Endothelial cell of umbilical vein (primary cell): Measurements from ENCODE around the gene C20orf144.
"Not testable (repeated sequence)": the region's sequence is repeated elsewhere in the genome, so short reads cannot be mapped to it uniquely, and the experiment has no call there.

ENCODE experiments used
- POLR2A ChIP-seq: IDR thresholded peaks from 2 replicates; pipeline ENCODE4 v1.6.1; 2012; ENCODE audit warnings: low read depth, mild to moderate bottlenecking, control low read depth, low read length
- TF ChIP-seq, protein P1 (sequence below), 2 donors: IDR thresholded peaks; 1 replicate in 1 of 2; 2 replicates in 1 of 2; pipeline ENCODE4 v1.5.1; 2011; ENCODE audit warnings: low read length in 2 of 2, mild to moderate bottlenecking in 2 of 2, moderate library complexity in 2 of 2, control low read depth in 1 of 2, inconsistent platforms in 1 of 2, low read depth in 1 of 2; ENCODE audit not compliant: insufficient read depth in 1 of 2; ENCODE audit errors: extremely low read depth in 1 of 2

DNA sequence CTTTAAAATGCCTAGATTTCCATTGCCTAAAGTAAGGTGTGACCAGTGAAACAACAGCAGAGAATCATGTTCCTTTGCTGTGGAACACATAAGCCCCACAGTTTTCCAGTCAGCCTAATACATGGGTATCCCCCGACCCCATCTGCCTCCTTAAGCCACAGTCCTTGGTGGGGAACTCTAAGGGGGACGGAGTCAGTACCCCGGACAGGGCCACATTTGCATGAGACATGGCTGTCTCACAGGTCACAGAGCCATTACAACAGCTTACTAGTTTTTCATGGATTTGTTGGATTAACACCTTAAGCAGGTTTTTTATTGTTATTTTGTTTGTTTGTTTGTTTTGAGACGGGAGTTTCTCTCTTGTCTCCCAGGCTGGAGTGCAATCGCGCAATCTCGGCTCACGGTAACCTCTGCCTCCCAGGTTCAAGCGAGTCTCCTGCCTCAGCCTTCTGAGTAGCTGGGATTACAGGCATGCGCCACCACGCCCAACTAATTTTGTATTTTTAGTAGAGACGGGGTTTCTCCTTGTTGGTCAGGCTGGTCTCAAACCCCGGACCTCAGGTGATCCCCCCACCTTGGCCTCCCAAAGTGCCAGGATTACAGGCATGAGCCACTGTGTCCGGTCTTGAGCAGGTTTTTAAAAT lies 15.0 kb upstream of the C20orf144 start:
- TF ChIP-seq, protein P1, sequence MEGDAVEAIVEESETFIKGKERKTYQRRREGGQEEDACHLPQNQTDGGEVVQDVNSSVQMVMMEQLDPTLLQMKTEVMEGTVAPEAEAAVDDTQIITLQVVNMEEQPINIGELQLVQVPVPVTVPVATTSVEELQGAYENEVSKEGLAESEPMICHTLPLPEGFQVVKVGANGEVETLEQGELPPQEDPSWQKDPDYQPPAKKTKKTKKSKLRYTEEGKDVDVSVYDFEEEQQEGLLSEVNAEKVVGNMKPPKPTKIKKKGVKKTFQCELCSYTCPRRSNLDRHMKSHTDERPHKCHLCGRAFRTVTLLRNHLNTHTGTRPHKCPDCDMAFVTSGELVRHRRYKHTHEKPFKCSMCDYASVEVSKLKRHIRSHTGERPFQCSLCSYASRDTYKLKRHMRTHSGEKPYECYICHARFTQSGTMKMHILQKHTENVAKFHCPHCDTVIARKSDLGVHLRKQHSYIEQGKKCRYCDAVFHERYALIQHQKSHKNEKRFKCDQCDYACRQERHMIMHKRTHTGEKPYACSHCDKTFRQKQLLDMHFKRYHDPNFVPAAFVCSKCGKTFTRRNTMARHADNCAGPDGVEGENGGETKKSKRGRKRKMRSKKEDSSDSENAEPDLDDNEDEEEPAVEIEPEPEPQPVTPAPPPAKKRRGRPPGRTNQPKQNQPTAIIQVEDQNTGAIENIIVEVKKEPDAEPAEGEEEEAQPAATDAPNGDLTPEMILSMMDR (IDR thresholded peaks at IDR 0.05; ENCODE audit: extremely low read depth in 1 of 2, insufficient read depth in 1 of 2, low read depth in 1 of 2, low read length in 2 of 2): not testable (repeated sequence)
- TF ChIP-seq POLR2A: not testable (repeated sequence)
